Right renal pelvis (tissue), 4 donors: ENCODE measurements around the gene RAF1. TPM values are rescaled to one million over a fixed set of nuclear protein-coding genes. Genes with fewer than 3 reads are reported as not detected.
"Not testable (repeated sequence)": the region's sequence is repeated elsewhere in the genome, so short reads cannot be mapped to it uniquely, and the experiment has no call there.

Source experiments
- DNase-seq, 4 donors: peaks; one replicate each; pipeline ENCODE4 v3.0.0-alpha.2; 2013; ENCODE audit warnings: low read depth in 4 of 4, low spot score in 3 of 4, missing footprints in 1 of 4
- polyA plus RNA-seq, 4 donors: library from polyadenylated mRNA; unstranded; fragments of 120-200 nt; gene quantifications; one replicate each; pipeline ENCODE4 v1.2.1, GENCODE V29; 2013; ENCODE audit not compliant: insufficient read length in 4 of 4

The RAF1 gene
- polyA plus RNA-seq, 4 donors, result 103 to 116 (median 109) TPM

GRCh38 chr3:12644331-12644937, 19.5 kb downstream of the RAF1 start:
- no peak for DNase-seq

GRCh38 chr3:12643724-12644123, 20.2 kb downstream of the RAF1 start:
- DNase-seq, result no peak

- DNase-seq, result no peak
Observed at GRCh38 chr3:12643010-12643380, 20.9 kb downstream of the RAF1 start.

- DNase-seq, result not testable (repeated sequence)
Observed at GRCh38 chr3:12640853-12641252, 23.1 kb downstream of the RAF1 start.

GRCh38 chr3:12638105-12638504, 25.8 kb downstream of the RAF1 start:
- DNase-seq, result no peak

GRCh38 chr3:12633108-12633507, 30.8 kb downstream of the RAF1 start:
- DNase-seq, result no peak

- DNase-seq, result no peak
Observed at GRCh38 chr3:12632523-12632922, 31.4 kb downstream of the RAF1 start.

GRCh38 chr3:12630843-12631242, 33.1 kb downstream of the RAF1 start:
- not testable (repeated sequence) for DNase-seq

GRCh38 chr3:12630292-12630691, 33.6 kb downstream of the RAF1 start:
- no peak for DNase-seq

- no peak for DNase-seq
Observed at GRCh38 chr3:12629560-12629959, 34.4 kb downstream of the RAF1 start.

GRCh38 chr3:12628813-12629212, 35.1 kb downstream of the RAF1 start:
- DNase-seq, result no peak

GRCh38 chr3:12627370-12627769, 36.5 kb downstream of the RAF1 start:
- DNase-seq, result no peak

- DNase-seq, result not testable (repeated sequence)
Observed at GRCh38 chr3:12624964-12625363, 39.0 kb downstream of the RAF1 start.

- DNase-seq, result no peak
Observed at GRCh38 chr3:12624056-12624455, 39.9 kb downstream of the RAF1 start.

GRCh38 chr3:12622335-12622734, 41.6 kb downstream of the RAF1 start:
- no peak for DNase-seq

GRCh38 chr3:12620729-12621128, 43.2 kb downstream of the RAF1 start:
- DNase-seq, result no peak

- no peak for DNase-seq
Observed at GRCh38 chr3:12620305-12620704, 43.6 kb downstream of the RAF1 start.

GRCh38 chr3:12618426-12618825, 45.5 kb downstream of the RAF1 start:
- no peak for DNase-seq

- DNase-seq, result no peak
Observed at GRCh38 chr3:12615266-12615665, 48.7 kb downstream of the RAF1 start.

- no peak for DNase-seq
Observed at GRCh38 chr3:12613250-12613649, 50.7 kb downstream of the RAF1 start.

- no peak for DNase-seq
Observed at GRCh38 chr3:12612514-12613226, 51.2 kb downstream of the RAF1 start.

- no peak for DNase-seq
Observed at GRCh38 chr3:12611117-12611516, 52.8 kb downstream of the RAF1 start.

GRCh38 chr3:12608376-12608775, 55.5 kb downstream of the RAF1 start:
- no peak for DNase-seq
